GM12878 (cell line): ENCODE data around the gene RFX1. TPM values are rescaled to one million over a fixed set of nuclear protein-coding genes. Genes with fewer than 3 reads are reported as not detected.

Experiments
- ATAC-seq: fragments of 200-7000 bp; cut with Tn5 transposase; 3 replicates; pipeline ENCODE4 v1.9.1; 2020; ENCODE audit warnings: mild to moderate bottlenecking, moderate library complexity
- BruUV-seq: library from RNA; stranded (reverse); fragments of 400-500 nt; replicated peaks from 2 replicates; lab custom pipeline; 2021; lab: Mats Ljungman, UMichigan
- CTCF ChIA-PET: fragments of 300-600 bp; sonication (Branson Sonifier 250); formaldehyde crosslinking; extraction: SDS; loops from one replicate; lab custom pipeline; 2021; ENCODE audit warnings: inconsistent platforms; lab: Yijun Ruan, JAX
- POLR2A ChIA-PET: fragments of 350-600 bp; formaldehyde crosslinking; extraction: SDS; loops from one replicate; lab custom pipeline; 2021; ENCODE audit warnings: inconsistent platforms; lab: Charles Lee
- RAD21 ChIA-PET: fragments of 300-600 bp; sonication (Branson Sonifier 250); formaldehyde crosslinking; loops from one replicate; lab custom pipeline; 2023; ENCODE audit warnings: antibody characterized with exemption; ENCODE audit not compliant: unreplicated experiment; lab: Charles Lee
- SMC1A ChIA-PET: fragments of 300-600 bp; sonication (Branson Sonifier 250); formaldehyde crosslinking; loops from one replicate; lab custom pipeline; 2023; ENCODE audit not compliant: unreplicated experiment, uncharacterized antibody; lab: Charles Lee
- DNase-seq: peaks from one replicate; pipeline ENCODE4 v3.0.0-alpha.2; 2011; ENCODE audit warnings: low read depth, low spot score
- FAIRE-seq: peaks from 3 replicates; lab custom pipeline; 2011; peaks lifted over from hg19 to GRCh38; lab: Jason Lieb, UNC
- H2AFZ ChIP-seq: 2 replicates; pipeline ENCODE4 v1.6.0; 2011; ENCODE audit warnings: low read depth, low read length, control low read depth; ENCODE audit not compliant: control insufficient read depth
- H3K27ac ChIP-seq: 2 replicates; pipeline ENCODE4 v1.5.1; 2011; ENCODE audit warnings: control low read depth; ENCODE audit not compliant: control insufficient read depth, insufficient read depth
- H3K27me3 ChIP-seq, 2 experiments: replicated peaks in 1 of 2; 2 replicates each; pipeline versions ENCODE4 v1.6.0 to v1.6.1; 2011; ENCODE audit warnings: low read length in 1 of 2; ENCODE audit not compliant: control insufficient read depth in 2 of 2, insufficient read depth in 2 of 2
- H3K36me3 ChIP-seq, 2 experiments: 2 replicates each; pipeline ENCODE4 v1.5.1; 2011; ENCODE audit warnings: low read length in 1 of 2; ENCODE audit not compliant: control insufficient read depth in 2 of 2, insufficient read depth in 2 of 2
- H3K4me1 ChIP-seq: 2 replicates; pipeline ENCODE4 v1.6.1; 2011; ENCODE audit warnings: mild to moderate bottlenecking, low read length, moderate library complexity, mixed read lengths; ENCODE audit not compliant: control insufficient read depth, insufficient read depth
- H3K4me2 ChIP-seq: 2 replicates; pipeline ENCODE4 v1.6.0; 2011; ENCODE audit warnings: control low read depth; ENCODE audit not compliant: control insufficient read depth, insufficient read depth
- H3K4me3 ChIP-seq: fragments of 200-600 bp; sonication (generic); 2 replicates; pipeline ENCODE4 v1.5.1; 2016
- H3K79me2 ChIP-seq: 2 replicates; pipeline ENCODE4 v1.6.0; 2011; ENCODE audit warnings: low read length; ENCODE audit not compliant: control insufficient read depth, insufficient read depth
- H3K9ac ChIP-seq: 2 replicates; pipeline ENCODE4 v1.8.0; 2011; ENCODE audit warnings: low read length, control low read depth, mixed read lengths; ENCODE audit not compliant: control insufficient read depth, insufficient read depth
- H3K9me3 ChIP-seq: replicated peaks from 3 replicates; pipeline ENCODE4 v1.5.1; 2011; ENCODE audit warnings: mild to moderate bottlenecking, low read length; ENCODE audit not compliant: control insufficient read depth, insufficient read depth
- H4K20me1 ChIP-seq: 2 replicates; pipeline ENCODE4 v1.6.0; 2011; ENCODE audit not compliant: control insufficient read depth, insufficient read depth
- CEBPB ChIP-seq, 2 experiments: fragments of 150-350 bp in 1 of 2; IDR thresholded peaks; 2 replicates each; pipeline ENCODE4 v1.6.1; 2012 to 2014; ENCODE audit warnings: low read depth in 2 of 2, low read length in 2 of 2, borderline replicate concordance in 1 of 2, inconsistent platforms in 1 of 2
- IKZF1 ChIP-seq: fragments of 450-650 bp; conservative IDR thresholded peaks from 2 replicates; pipeline ENCODE4 v1.6.1; 2017; ENCODE audit warnings: antibody characterized with exemption, mild to moderate bottlenecking
- SIN3A ChIP-seq: IDR thresholded peaks from 2 replicates; pipeline ENCODE4 v1.6.1; 2012; ENCODE audit warnings: low read depth, low read length, improper control_type of control experiment
- TCF7 ChIP-seq: IDR thresholded peaks from 2 replicates; pipeline ENCODE4 v1.6.1; 2014; ENCODE audit warnings: antibody characterized with exemption, borderline replicate concordance
- WGBS: methylation state at CpG from one replicate; pipeline ENCODE4 v1.1.6; 2016; ENCODE audit warnings: low lambda C conversion rate; ENCODE audit not compliant: insufficient replicate concordance, insufficient coverage; ENCODE audit errors: missing lambda C conversion rate; 5-methylcytosine and 5-hydroxymethylcytosine counted together
- in situ Hi-C: fragments of 300-500 bp; cut with MboI; formaldehyde crosslinking; loops from 9 replicates; pipeline ENCODE4 v1.14.3; 2018; ENCODE audit warnings: mixed read lengths
- intact Hi-C: fragments of 100-400 bp; cut with micrococcal nuclease; formaldehyde crosslinking; loops from one replicate; pipeline ENCODE4 v1.14.2; 2022; ENCODE audit not compliant: unreplicated experiment
- polyA plus RNA-seq, 11 experiments: library from polyadenylated mRNA; depleted of rRNA in 4 of 11; unstranded in 6 of 11; stranded (reverse) in 5 of 11; fragments of >200 nt; fragmentation: Nextera tagmentation in 4 of 11; fragmentation: Illumina TruSeq in 1 of 11; extraction: Ambion mirVana in 4 of 11; extraction: Trizol in 1 of 11; gene quantifications; 1 replicate in 1 of 11; 2 replicates in 10 of 11; pipeline versions ENCODE4 v1.2.1 to v1.2.3, GENCODE V29; 2011 to 2016; ENCODE audit warnings: inconsistent platforms in 2 of 11, missing spikeins in 2 of 11, low read depth in 1 of 11
- total RNA-seq, 4 experiments: library from RNA; depleted of rRNA in 3 of 4; stranded (reverse); fragments of >200 nt in 3 of 4; fragmentation: Illumina TruSeq in 1 of 4; extraction: Trizol in 1 of 4; gene quantifications; 2 replicates each; pipeline versions ENCODE4 v1.2.1 to v1.2.3, GENCODE V29; 2013 to 2021

Gene RFX1
- total and polyA plus RNA-seq, 10 of the 15 experiments (the other 5 are each of a cell fraction or from before 2014, with no cell fraction given), result 0.05 to 11.0 (median 1.5) TPM

- H3K27ac ChIP-seq, result no peak overlapping the region
- SMC1A ChIA-PET, result interaction anchor here (0.5 kb wide), 1 partner anchor 50 kb away, joined by 3 read pairs; no protein-coding TSS in a partner anchor
- ATAC-seq (no peak), FAIRE-seq (no peak), DNase-seq (no peak)
- in situ Hi-C loops (no loop called here), intact Hi-C loops (no loop called here)
- no peak overlapping the region for H3K4me3 ChIP-seq
- no peaks in the 10 kb centered on the region for H4K20me1 ChIP-seq
- H3K4me2 ChIP-seq, result no peak overlapping the region
- H2AFZ ChIP-seq, result no peak overlapping the region
- H3K9ac ChIP-seq, result no peak overlapping the region
- H3K4me1 ChIP-seq, result no peaks in the 10 kb centered on the region
- 91% methylated on average over 35 of the region's 39 CpGs for WGBS
- no peaks in the 10 kb centered on the region for H3K79me2 ChIP-seq
- CTCF ChIA-PET, result no interaction called here
- no peaks in the 10 kb centered on the region for H3K9me3 ChIP-seq
- TF ChIP-seq TCF7 (no peak), CEBPB (IDR thresholded peaks at IDR 0.05; ENCODE audit: borderline replicate concordance in 1 of 2, low read depth in 2 of 2, low read length in 2 of 2) (no peak), SIN3A (no peak), IKZF1 (no peak)
- H3K36me3 ChIP-seq, result peaks cover 0 to 26% of the 10 kb centered on the region in 2 experiments; a peak in 3 of 4 replicates
- H3K27me3 ChIP-seq, result no peaks in the 10 kb centered on the region
- BruUV-seq, result no TSS peak
- POLR2A ChIA-PET, result interaction anchor here (0.5 kb wide), 1 partner anchor 15 kb away, joined by 3 read pairs; no protein-coding TSS in a partner anchor
- RAD21 ChIA-PET, result interaction anchor here (0.8 to 1.0 kb wide), 2 partner anchors 71 to 92 kb away, joined by 3 read pairs; no protein-coding TSS in a partner anchor
Measured at GRCh38 chr19:13960863-13961784, 45.0 kb downstream of the RFX1 start.
